T-cell (primary cell): Measurements from ENCODE around the gene HLA-A. TPM values are rescaled to one million over a fixed set of nuclear protein-coding genes. Genes with fewer than 3 reads are reported as not detected.
"Not testable (repeated sequence)": the region's sequence is repeated elsewhere in the genome, so short reads cannot be mapped to it uniquely, and the experiment has no call there.

Experiments used
- ATAC-seq, 4 experiments: fragments of 200-7000 bp in 3 of 4; fragments of 150-1000 bp in 1 of 4; cut with Tn5 transposase; replicated peaks in 1 of 4; 1 replicate in 3 of 4; 2 replicates in 1 of 4; pipeline ENCODE4 v1.10.0; 2021; ENCODE audit warnings: moderate library complexity in 3 of 4, mild to moderate bottlenecking in 2 of 4, moderate number of reproducible peaks in 1 of 4
- CTCF ChIA-PET, 2 donors: fragments of 300-600 bp; sonication (Branson Sonifier 250); formaldehyde crosslinking; loops; one replicate each; lab custom pipeline; 2022; ENCODE audit warnings: antibody characterized with exemption in 2 of 2; lab: Charles Lee
- POLR2A ChIA-PET, 2 donors: fragments of 300-600 bp; sonication (Branson Sonifier 250); formaldehyde crosslinking; loops; one replicate each; lab custom pipeline; 2022; ENCODE audit warnings: antibody characterized with exemption in 2 of 2; lab: Charles Lee
- DNase-seq, 35 experiments: peaks; one replicate each; pipeline versions ENCODE4 v3.0.0 to v3.0.0-alpha.2; 2013 to 2023
- H3K27ac ChIP-seq: one replicate; pipeline ENCODE4 v1.5.1; 2013; ENCODE audit warnings: low read length
- H3K27me3 ChIP-seq, 2 experiments: replicated peaks in 1 of 2; 1 replicate in 1 of 2; 2 replicates in 1 of 2; pipeline versions ENCODE4 v1.6.1 to v1.7.0; 2013; ENCODE audit warnings: low read length in 1 of 2, mixed read lengths in 1 of 2; ENCODE audit not compliant: control insufficient read depth in 2 of 2, insufficient read depth in 2 of 2; ENCODE audit errors: extremely low read depth in 1 of 2
- H3K36me3 ChIP-seq, 2 donors: 1 replicate in 1 of 2; 2 replicates in 1 of 2; pipeline versions ENCODE4 v1.6.1 to v1.7.0; 2013; ENCODE audit warnings: low read length in 1 of 2; ENCODE audit not compliant: control insufficient read depth in 2 of 2, insufficient read depth in 1 of 2; ENCODE audit errors: extremely low read depth in 1 of 2
- H3K4me1 ChIP-seq, 2 experiments: 1 replicate in 1 of 2; 2 replicates in 1 of 2; pipeline versions ENCODE4 v1.6.1 to v1.7.0; 2013; ENCODE audit warnings: low read length in 2 of 2, mixed read lengths in 1 of 2; ENCODE audit not compliant: insufficient read depth in 2 of 2, control insufficient read depth in 1 of 2; ENCODE audit errors: extremely low read depth in 1 of 2
- H3K4me3 ChIP-seq, 2 donors: 1 replicate in 1 of 2; 2 replicates in 1 of 2; pipeline versions ENCODE4 v1.5.1 to v1.7.0; 2013; ENCODE audit warnings: mild to moderate bottlenecking in 2 of 2, low read length in 1 of 2, moderate library complexity in 1 of 2; ENCODE audit not compliant: control insufficient read depth in 1 of 2; ENCODE audit errors: extremely low read depth in 1 of 2
- H3K9me3 ChIP-seq: 2 replicates; pipeline ENCODE4 v1.7.0; 2013
- H3K27ac Mint-ChIP-seq, 2 donors: one replicate each; pipeline ENCODE4 v1.8.0; 2020 to 2021; ENCODE audit warnings: mild to moderate bottlenecking in 2 of 2, mixed read lengths in 2 of 2
- H3K27me3 Mint-ChIP-seq, 2 donors: one replicate each; pipeline ENCODE4 v1.8.0; 2021 to 2022; ENCODE audit warnings: mixed read lengths in 2 of 2
- H3K36me3 Mint-ChIP-seq: one replicate; pipeline ENCODE4 v1.8.0; 2021; ENCODE audit warnings: mixed read lengths
- H3K4me1 Mint-ChIP-seq, 3 donors: one replicate each; pipeline ENCODE4 v1.8.0; 2020 to 2022; ENCODE audit warnings: mixed read lengths in 3 of 3, mild to moderate bottlenecking in 1 of 3
- H3K4me3 Mint-ChIP-seq, 3 donors: one replicate each; pipeline ENCODE4 v1.8.0; 2020 to 2022; ENCODE audit warnings: mild to moderate bottlenecking in 3 of 3, mixed read lengths in 3 of 3, moderate library complexity in 3 of 3
- H3K9me3 Mint-ChIP-seq, 3 donors: one replicate each; pipeline ENCODE4 v1.8.0; 2020 to 2022; ENCODE audit warnings: mixed read lengths in 3 of 3
- WGBS: methylation state at CpG from one replicate; pipeline ENCODE4 v1.1.5; 2013; ENCODE audit warnings: missing lambda C conversion rate; ENCODE audit not compliant: insufficient coverage; 5-methylcytosine and 5-hydroxymethylcytosine counted together
- total RNA-seq, 35 experiments: library from RNA in 6 of 35; stranded (reverse) in 6 of 35; fragments of 120-200 nt in 1 of 35; gene quantifications; one replicate each; pipeline versions ENCODE4 v1.2.1 to v1.2.4 and lab custom pipeline; 2013 to 2026

Gene HLA-A
- total RNA-seq, 5 donors from 2014 or later (not counting 1 experiment from before 2014, with no cell fraction given): 1,578 to 2,596 (median 2,172) TPM

DNA sequence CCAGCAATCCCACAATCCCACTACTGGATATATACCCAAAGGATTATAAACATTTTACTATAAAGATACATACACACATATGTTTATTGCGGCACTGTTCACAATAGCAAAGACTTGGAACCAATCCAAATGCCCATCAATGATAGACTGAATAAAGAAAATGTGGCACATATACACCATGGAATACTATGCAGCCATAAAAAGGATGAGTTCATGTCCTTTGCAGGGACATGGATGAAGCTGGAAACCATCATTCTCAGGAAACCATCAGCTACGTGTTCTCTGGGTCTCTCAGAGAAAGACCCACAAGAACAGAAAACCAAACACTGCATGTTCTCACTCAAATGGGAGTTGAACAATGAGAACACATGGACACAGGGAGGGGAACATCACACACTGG lies 21.4 kb downstream of the HLA-A start:
- H3K4me3 ChIP-seq, H3K27me3 ChIP-seq, DNase-seq, H3K27me3 Mint-ChIP-seq, H3K9me3 ChIP-seq, H3K36me3 Mint-ChIP-seq, H3K27ac ChIP-seq, ATAC-seq, H3K9me3 Mint-ChIP-seq, H3K36me3 ChIP-seq, POLR2A ChIA-PET, CTCF ChIA-PET: not testable (repeated sequence)
- WGBS: no CpG with 5 or more reads among the region's 2 CpGs
- H3K4me1 ChIP-seq: peaks cover 26 to 30% of the 10 kb centered on the region in 2 experiments
- peak overlapping the region in 1 of 3 donors; percentile 79 for H3K4me3 Mint-ChIP-seq
- H3K4me1 Mint-ChIP-seq: peaks cover 42 to 52% (median 52%) of the 10 kb centered on the region in 3 donors
- H3K27ac Mint-ChIP-seq: peak overlapping the region; percentile 50 to 86

DNA sequence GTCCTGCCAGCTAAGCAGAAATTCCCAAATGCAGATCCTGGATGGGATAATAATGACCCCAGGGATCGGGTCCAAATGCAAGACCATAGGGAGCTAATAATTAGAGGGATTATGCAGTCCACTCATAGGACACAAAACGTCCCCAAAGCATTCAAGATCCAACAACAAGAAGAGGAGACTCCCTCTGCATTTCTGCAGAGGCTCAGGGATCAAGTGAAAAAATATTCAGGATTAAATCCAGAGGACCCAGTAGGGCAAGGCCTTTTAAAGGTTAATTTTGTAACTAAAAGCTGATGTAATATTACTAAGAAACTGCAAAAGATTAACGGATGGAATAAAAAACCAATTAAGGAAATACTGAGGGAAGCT lies 22.2 kb downstream of the HLA-A start:
- ChIA-PET POLR2A (interaction anchor here in 1 of 2 donors (0.9 kb wide), 1 partner anchor 19 kb away, joined by 3 read pairs; no protein-coding TSS in a partner anchor), CTCF (interaction anchor here (0.6 to 1.5 kb wide), 5 partner anchors 12 to 313 kb away, joined by 3 to 5 read pairs (median 3); partner anchors contain the start of gene PPP1R11 (in 1 of the 2))
- Mint-ChIP-seq H3K4me3 (peak overlapping the region; percentile 79 to 87 (median 86)), H3K9me3 (no peaks in the 10 kb centered on the region), H3K27me3 (no peaks in the 10 kb centered on the region), H3K27ac (peak overlapping the region; percentile 95), H3K4me1 (peaks cover 42 to 52% (median 52%) of the 10 kb centered on the region in 3 donors), H3K36me3 (no peaks in the 10 kb centered on the region)
- no peak for DNase-seq
- Histone ChIP-seq H3K36me3 (no peaks in the 10 kb centered on the region), H3K9me3 (no peaks in the 10 kb centered on the region), H3K4me3 (no peak overlapping the region), H3K4me1 (peaks cover 26 to 30% of the 10 kb centered on the region in 2 experiments), H3K27ac (peak overlapping the region; percentile 74), H3K27me3 (no peaks in the 10 kb centered on the region)
- no peak for ATAC-seq
- WGBS: 0% methylated on average over 1 of the region's 3 CpGs

DNA sequence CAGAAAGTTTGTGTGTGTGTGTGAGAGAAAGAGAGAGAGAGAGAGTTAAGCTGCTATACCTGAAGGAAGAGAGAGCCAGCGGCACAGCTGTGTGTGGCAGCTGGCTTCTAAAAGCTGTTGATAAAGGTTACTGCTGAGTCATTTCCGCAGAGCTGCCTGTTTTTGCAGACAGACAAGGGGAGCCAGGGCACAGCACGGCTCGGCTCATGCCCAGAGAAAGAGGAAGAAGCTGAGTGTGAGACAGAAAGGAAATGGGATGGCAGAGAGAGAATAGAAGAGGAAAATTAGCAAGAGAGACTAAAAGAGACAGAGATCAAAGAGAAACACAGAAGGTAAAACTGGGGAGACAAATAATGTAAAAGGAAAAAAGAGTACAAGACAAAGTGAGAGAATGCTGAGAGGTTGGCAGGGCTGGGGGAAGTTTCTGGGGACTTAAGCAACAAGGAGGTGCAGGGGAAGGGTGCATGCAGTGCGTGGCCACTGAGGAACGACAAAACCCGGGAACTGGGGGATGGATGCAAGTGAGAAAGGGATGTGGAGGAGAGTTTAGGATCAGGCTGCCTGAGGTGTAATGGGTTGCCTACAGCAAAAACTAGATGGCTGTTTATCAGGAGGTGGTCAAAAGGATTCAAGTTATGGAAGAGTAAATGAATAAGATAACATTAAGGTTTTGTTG lies 22.7 kb downstream of the HLA-A start:
- peak; percentile 46 to 90 (median 79) for DNase-seq
- Mint-ChIP-seq H3K27me3 (no peaks in the 10 kb centered on the region), H3K9me3 (no peaks in the 10 kb centered on the region), H3K4me3 (peak overlapping the region; percentile 79 to 87 (median 86)), H3K36me3 (no peaks in the 10 kb centered on the region), H3K4me1 (peaks cover 42 to 52% (median 52%) of the 10 kb centered on the region in 3 donors), H3K27ac (peak overlapping the region; percentile 95)
- Histone ChIP-seq H3K4me3 (peak overlapping the region; percentile 46 to 53), H3K9me3 (no peaks in the 10 kb centered on the region), H3K27ac (peak overlapping the region; percentile 74), H3K4me1 (peaks cover 26 to 30% of the 10 kb centered on the region in 2 experiments), H3K36me3 (no peaks in the 10 kb centered on the region), H3K27me3 (no peaks in the 10 kb centered on the region)
- CTCF ChIA-PET: interaction anchor here (0.5 to 1.5 kb wide), 6 partner anchors 12 to 314 kb away, joined by 3 to 5 read pairs (median 3); partner anchors contain the start of gene PPP1R11 (in 1 of the 2)
- POLR2A ChIA-PET: interaction anchor here in 1 of 2 donors (0.9 kb wide), 1 partner anchor 20 kb away, joined by 3 read pairs; no protein-coding TSS in a partner anchor
- WGBS: 0% methylated on average over 7 of the region's 7 CpGs
- peak; percentile 92 to 97 (median 96) for ATAC-seq

DNA sequence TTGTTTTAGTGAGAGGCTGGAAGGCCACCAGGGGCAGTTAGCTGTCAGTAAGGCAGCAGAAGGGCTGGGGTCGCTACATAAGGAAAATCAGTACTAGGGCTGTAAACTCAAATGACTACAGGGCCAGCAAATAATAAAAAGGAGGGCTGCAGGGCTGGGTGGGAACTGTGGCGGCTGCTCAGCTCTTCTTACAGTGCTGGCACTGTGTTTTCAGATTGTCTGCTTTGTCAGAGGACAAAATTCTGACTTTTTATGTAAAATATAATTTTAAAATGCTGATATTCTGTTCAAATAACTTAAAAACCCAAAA lies 23.2 kb downstream of the HLA-A start:
- ATAC-seq (no peak), DNase-seq (no peak)
- Histone ChIP-seq H3K4me1 (peaks cover 26 to 30% of the 10 kb centered on the region in 2 experiments), H3K27me3 (no peaks in the 10 kb centered on the region), H3K27ac (peak overlapping the region; percentile 74), H3K36me3 (peaks cover 0 to 1% of the 10 kb centered on the region in 2 donors), H3K4me3 (peak overlapping the region; percentile 46 to 53), H3K9me3 (no peaks in the 10 kb centered on the region)
- CTCF ChIA-PET: interaction anchor here in 1 of 2 donors (0.5 to 1.5 kb wide), 3 partner anchors 13 to 212 kb away, joined by 3 to 5 read pairs (median 3); partner anchors contain the start of gene PPP1R11
- H3K36me3 Mint-ChIP-seq: no peaks in the 10 kb centered on the region
- POLR2A ChIA-PET: no interaction called here
- no peaks in the 10 kb centered on the region for H3K27me3 Mint-ChIP-seq
- peak overlapping the region; percentile 95 for H3K27ac Mint-ChIP-seq
- 0% methylated on average over 1 of the region's 2 CpGs for WGBS
- H3K4me1 Mint-ChIP-seq: peaks cover 42 to 52% (median 52%) of the 10 kb centered on the region in 3 donors
- H3K9me3 Mint-ChIP-seq: no peaks in the 10 kb centered on the region
- H3K4me3 Mint-ChIP-seq: peak overlapping the region; percentile 79 to 87 (median 86)

- peak overlapping the region in 1 of 2 donors; percentile 46 for H3K4me3 ChIP-seq
- CTCF ChIA-PET: interaction anchor here in 1 of 2 donors (0.7 kb wide), 1 partner anchor 105 kb away, joined by 4 read pairs; no protein-coding TSS in a partner anchor
- Mint-ChIP-seq H3K9me3 (no peaks in the 10 kb centered on the region), H3K27me3 (no peaks in the 10 kb centered on the region), H3K27ac (peak overlapping the region; percentile 95), H3K4me3 (peak overlapping the region; percentile 79 to 87 (median 86)), H3K36me3 (no peaks in the 10 kb centered on the region), H3K4me1 (peaks cover 42 to 52% (median 52%) of the 10 kb centered on the region in 3 donors)
- no peaks in the 10 kb centered on the region for H3K27me3 ChIP-seq
- peak overlapping the region; percentile 74 for H3K27ac ChIP-seq
- DNase-seq (peak in 20 of 35 experiments; percentile 11 to 78 (median 51)), ATAC-seq (peak; percentile 45 to 61 (median 53))
- POLR2A ChIA-PET: interaction anchor here in 1 of 2 donors (0.7 kb wide), 1 partner anchor 1428 kb away, joined by 6 read pairs; no protein-coding TSS in a partner anchor
- H3K36me3 ChIP-seq: peaks cover 0 to 5% of the 10 kb centered on the region in 2 donors
- H3K9me3 ChIP-seq: no peaks in the 10 kb centered on the region
- WGBS: 3% methylated on average over 5 of the region's 8 CpGs
- H3K4me1 ChIP-seq: peaks cover 26 to 30% of the 10 kb centered on the region in 2 experiments
Measured at GRCh38 chr6:29965873-29966601, 23.7 kb downstream of the HLA-A start.
